HEK293T (cell line): ENCODE results near the gene PSMB7.

Experiments used
- ARNT ChIP-seq: fragments of 450-650 bp; IDR thresholded peaks from 2 replicates; pipeline ENCODE4 v1.6.1; 2017; ENCODE audit warnings: mild to moderate bottlenecking
- ELF4 ChIP-seq: fragments of 450-650 bp; IDR thresholded peaks from 2 replicates; pipeline ENCODE4 v1.6.1; 2017; ENCODE audit warnings: antibody characterized with exemption

- TF ChIP-seq ARNT (no peak), ELF4 (no peak)
Observed at GRCh38 chr9:124373386-124373785, 41.9 kb downstream of the PSMB7 start.
